ENCODE data around the gene WSB1.

The WSB1 gene

GRCh38 chr17:27329146-27329805 lies 35.4 kb downstream of the WSB1 start:
- Mint-ChIP-seq H3K27me3 (ENCODE audit: low read depth) (no peaks in the 10 kb centered on the region), H3K4me3 (no peak overlapping the region), H3K4me1 (ENCODE audit: low read depth) (peaks cover 22% of the 10 kb centered on the region), H3K9me3 (no peaks in the 10 kb centered on the region), H3K36me3 (ENCODE audit: low read depth) (no peaks in the 10 kb centered on the region), H3K27ac (no peak overlapping the region)

- peak overlapping the region; percentile 26 for H3K27ac Mint-ChIP-seq
Observed at GRCh38 chr17:27332047-27332393, 38.1 kb downstream of the WSB1 start.

GRCh38 chr17:27332485-27333409 lies 38.8 kb downstream of the WSB1 start:
- Mint-ChIP-seq H3K27me3 (ENCODE audit: low read depth) (no peaks in the 10 kb centered on the region), H3K4me3 (peak overlapping the region; percentile 78), H3K9me3 (no peaks in the 10 kb centered on the region), H3K36me3 (ENCODE audit: low read depth) (no peaks in the 10 kb centered on the region), H3K4me1 (ENCODE audit: low read depth) (peaks cover 22% of the 10 kb centered on the region), H3K27ac (peak overlapping the region; percentile 75)

More at GRCh38 chr17:27332047-27332393, 38.1 kb downstream of the WSB1 start:
- Mint-ChIP-seq H3K36me3 (ENCODE audit: low read depth) (no peaks in the 10 kb centered on the region), H3K27me3 (ENCODE audit: low read depth) (no peaks in the 10 kb centered on the region), H3K4me1 (ENCODE audit: low read depth) (peaks cover 22% of the 10 kb centered on the region), H3K9me3 (no peaks in the 10 kb centered on the region), H3K4me3 (peak overlapping the region; percentile 67)

- Mint-ChIP-seq H3K27ac (peak overlapping the region; percentile 75), H3K9me3 (no peaks in the 10 kb centered on the region), H3K4me3 (peak overlapping the region; percentile 78), H3K36me3 (ENCODE audit: low read depth) (no peaks in the 10 kb centered on the region), H3K4me1 (ENCODE audit: low read depth) (peaks cover 22% of the 10 kb centered on the region), H3K27me3 (ENCODE audit: low read depth) (no peaks in the 10 kb centered on the region)
Observed at GRCh38 chr17:27333410-27333980, 39.6 kb downstream of the WSB1 start.

GRCh38 chr17:27336184-27336583 lies 42.3 kb downstream of the WSB1 start:
- H3K9me3 Mint-ChIP-seq, result no peaks in the 10 kb centered on the region
- H3K4me3 Mint-ChIP-seq, result no peak overlapping the region
- no peaks in the 10 kb centered on the region for H3K27me3 Mint-ChIP-seq (ENCODE audit: low read depth)
- peaks cover 24% of the 10 kb centered on the region for H3K4me1 Mint-ChIP-seq (ENCODE audit: low read depth)
- no peaks in the 10 kb centered on the region for H3K36me3 Mint-ChIP-seq (ENCODE audit: low read depth)
- H3K27ac Mint-ChIP-seq, result no peak overlapping the region

- H3K36me3 Mint-ChIP-seq (ENCODE audit: low read depth), result no peaks in the 10 kb centered on the region
- H3K27me3 Mint-ChIP-seq (ENCODE audit: low read depth), result no peaks in the 10 kb centered on the region
- H3K27ac Mint-ChIP-seq, result no peak overlapping the region
- no peak overlapping the region for H3K4me3 Mint-ChIP-seq
- H3K9me3 Mint-ChIP-seq, result no peaks in the 10 kb centered on the region
- H3K4me1 Mint-ChIP-seq (ENCODE audit: low read depth), result peaks cover 7% of the 10 kb centered on the region
Observed at GRCh38 chr17:27338536-27338985, 44.6 kb downstream of the WSB1 start.

GRCh38 chr17:27339198-27339835 lies 45.4 kb downstream of the WSB1 start:
- H3K9me3 Mint-ChIP-seq, result no peaks in the 10 kb centered on the region
- H3K36me3 Mint-ChIP-seq (ENCODE audit: low read depth), result no peaks in the 10 kb centered on the region
- peaks cover 6% of the 10 kb centered on the region for H3K4me1 Mint-ChIP-seq (ENCODE audit: low read depth)
- H3K27ac Mint-ChIP-seq, result no peak overlapping the region
- H3K27me3 Mint-ChIP-seq (ENCODE audit: low read depth), result peaks cover 3% of the 10 kb centered on the region
- no peak overlapping the region for H3K4me3 Mint-ChIP-seq

- Mint-ChIP-seq H3K4me3 (no peak overlapping the region), H3K36me3 (ENCODE audit: low read depth) (no peaks in the 10 kb centered on the region), H3K9me3 (no peaks in the 10 kb centered on the region), H3K27me3 (ENCODE audit: low read depth) (peaks cover 3% of the 10 kb centered on the region), H3K27ac (no peak overlapping the region), H3K4me1 (ENCODE audit: low read depth) (peaks cover 8% of the 10 kb centered on the region)
Observed at GRCh38 chr17:27339836-27340550, 46.1 kb downstream of the WSB1 start.

- no peak overlapping the region for H3K4me3 Mint-ChIP-seq
- peaks cover 8% of the 10 kb centered on the region for H3K4me1 Mint-ChIP-seq (ENCODE audit: low read depth)
- H3K27ac Mint-ChIP-seq, result no peak overlapping the region
- H3K36me3 Mint-ChIP-seq (ENCODE audit: low read depth), result no peaks in the 10 kb centered on the region
- peaks cover 3% of the 10 kb centered on the region for H3K27me3 Mint-ChIP-seq (ENCODE audit: low read depth)
- H3K9me3 Mint-ChIP-seq, result no peaks in the 10 kb centered on the region
Observed at GRCh38 chr17:27340575-27340974, 46.7 kb downstream of the WSB1 start.

- Mint-ChIP-seq H3K27ac (no peak overlapping the region), H3K4me3 (no peak overlapping the region), H3K27me3 (ENCODE audit: low read depth) (peaks cover 3% of the 10 kb centered on the region), H3K36me3 (ENCODE audit: low read depth) (no peaks in the 10 kb centered on the region), H3K4me1 (ENCODE audit: low read depth) (peaks cover 8% of the 10 kb centered on the region), H3K9me3 (no peaks in the 10 kb centered on the region)
Observed at GRCh38 chr17:27341041-27341471, 47.1 kb downstream of the WSB1 start.

GRCh38 chr17:27342059-27342458 lies 48.1 kb downstream of the WSB1 start:
- Mint-ChIP-seq H3K27ac (no peak overlapping the region), H3K9me3 (no peaks in the 10 kb centered on the region), H3K27me3 (ENCODE audit: low read depth) (peaks cover 3% of the 10 kb centered on the region), H3K36me3 (ENCODE audit: low read depth) (no peaks in the 10 kb centered on the region), H3K4me1 (ENCODE audit: low read depth) (peaks cover 12% of the 10 kb centered on the region), H3K4me3 (no peak overlapping the region)

- no peaks in the 10 kb centered on the region for H3K36me3 Mint-ChIP-seq (ENCODE audit: low read depth)
- peaks cover 3% of the 10 kb centered on the region for H3K27me3 Mint-ChIP-seq (ENCODE audit: low read depth)
- H3K4me1 Mint-ChIP-seq (ENCODE audit: low read depth), result peaks cover 14% of the 10 kb centered on the region
- H3K9me3 Mint-ChIP-seq, result no peaks in the 10 kb centered on the region
- no peak overlapping the region for H3K4me3 Mint-ChIP-seq
- H3K27ac Mint-ChIP-seq, result no peak overlapping the region
Observed at GRCh38 chr17:27343294-27343693, 49.4 kb downstream of the WSB1 start.

GRCh38 chr17:27343977-27344607 lies 50.2 kb downstream of the WSB1 start:
- peaks cover 3% of the 10 kb centered on the region for H3K27me3 Mint-ChIP-seq (ENCODE audit: low read depth)
- H3K27ac Mint-ChIP-seq, result no peak overlapping the region
- no peaks in the 10 kb centered on the region for H3K36me3 Mint-ChIP-seq (ENCODE audit: low read depth)
- no peak overlapping the region for H3K4me3 Mint-ChIP-seq
- peaks cover 18% of the 10 kb centered on the region for H3K4me1 Mint-ChIP-seq (ENCODE audit: low read depth)
- H3K9me3 Mint-ChIP-seq, result no peaks in the 10 kb centered on the region
